Anterior cingulate cortex (tissue), 58 donors: ENCODE measurements around the gene UCP1.
A peak's percentile ranks its signal among the peaks of the same experiment; 100 is the strongest.
"Not testable (repeated sequence)": the region's sequence is repeated elsewhere in the genome, so short reads cannot be mapped to it uniquely, and the experiment has no call there.

Experiments
- DNase-seq, 58 donors: peaks; one replicate each; lab custom pipeline; 2025; lab: John Stamatoyannopoulos, UW

The UCP1 gene

DNA sequence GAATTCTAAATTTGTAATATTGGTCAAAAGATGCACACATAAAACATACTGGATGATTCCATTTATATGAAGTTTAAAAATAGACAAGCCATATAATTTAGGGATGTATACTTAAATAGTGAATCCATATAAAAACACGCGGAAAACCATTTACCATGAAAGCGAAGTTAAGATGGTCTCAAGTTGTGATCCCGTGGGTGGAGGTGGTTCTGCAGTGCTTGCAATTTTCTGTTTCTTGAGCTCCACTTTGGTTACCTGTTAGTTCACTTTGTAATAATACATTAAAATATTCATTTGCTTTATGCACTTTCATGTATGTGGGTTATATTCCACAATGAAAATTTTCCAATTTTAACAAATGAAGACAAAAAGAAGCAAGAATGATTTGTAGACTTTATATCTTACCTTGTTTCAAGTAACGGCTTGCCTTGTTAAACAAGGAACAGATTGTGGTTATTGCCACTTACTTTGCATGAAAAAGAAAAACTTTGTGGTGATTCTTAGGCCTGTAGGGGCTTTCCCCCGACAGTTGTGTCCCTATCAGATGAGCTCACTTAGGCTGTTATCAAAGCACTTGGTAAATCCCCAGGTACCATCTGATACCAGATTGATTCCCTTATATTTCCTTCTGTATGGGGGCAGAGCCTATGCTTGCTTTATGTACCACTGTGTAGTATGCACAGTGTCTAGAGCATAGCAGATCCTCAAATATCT is 12.2 kb downstream of the UCP1 start:
- DNase-seq: no peak

DNA sequence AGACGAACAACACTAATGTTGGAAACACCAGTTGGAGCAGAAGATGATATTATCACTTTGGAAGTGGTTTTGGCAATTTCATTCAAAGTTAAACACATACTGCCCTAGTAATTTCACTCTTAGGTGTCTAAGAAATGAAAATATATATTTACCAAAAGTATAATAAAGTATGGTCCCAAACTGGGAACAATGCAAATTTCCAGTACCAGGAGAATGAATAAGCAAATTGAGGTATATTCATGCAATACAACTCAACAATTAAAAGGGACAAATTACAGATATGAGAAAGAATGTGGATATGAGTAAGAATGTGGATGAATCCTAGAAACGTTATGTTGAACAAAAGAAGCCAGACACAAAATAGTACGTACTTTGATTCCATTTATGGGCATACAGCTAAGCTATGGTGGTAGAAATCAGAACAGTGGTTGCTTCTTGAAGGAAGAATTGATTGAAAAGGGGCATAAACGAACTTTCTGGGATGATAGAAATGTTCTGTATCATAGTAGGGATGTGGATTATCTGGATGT is 34.7 kb downstream of the UCP1 start:
- no peak for DNase-seq

DNA sequence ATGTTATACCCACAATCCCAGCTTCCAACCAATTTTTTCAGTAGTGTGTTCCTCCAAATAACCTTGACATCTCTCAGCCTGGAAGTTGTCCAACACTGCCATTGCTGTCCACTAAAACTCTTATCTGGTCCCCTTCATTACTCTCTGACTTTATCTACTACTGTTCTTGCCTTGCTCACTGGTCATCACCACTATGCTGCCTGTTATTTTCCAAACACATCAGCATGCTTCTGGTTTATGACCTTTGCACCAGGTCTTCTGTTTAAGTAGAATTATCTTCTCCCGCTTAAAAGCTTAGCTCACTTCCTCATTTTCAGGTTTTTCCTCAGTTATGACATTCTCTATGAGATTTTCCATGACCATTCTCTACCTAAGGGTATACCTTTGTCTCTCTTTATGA is 39.3 kb downstream of the UCP1 start:
- no peak for DNase-seq

DNA sequence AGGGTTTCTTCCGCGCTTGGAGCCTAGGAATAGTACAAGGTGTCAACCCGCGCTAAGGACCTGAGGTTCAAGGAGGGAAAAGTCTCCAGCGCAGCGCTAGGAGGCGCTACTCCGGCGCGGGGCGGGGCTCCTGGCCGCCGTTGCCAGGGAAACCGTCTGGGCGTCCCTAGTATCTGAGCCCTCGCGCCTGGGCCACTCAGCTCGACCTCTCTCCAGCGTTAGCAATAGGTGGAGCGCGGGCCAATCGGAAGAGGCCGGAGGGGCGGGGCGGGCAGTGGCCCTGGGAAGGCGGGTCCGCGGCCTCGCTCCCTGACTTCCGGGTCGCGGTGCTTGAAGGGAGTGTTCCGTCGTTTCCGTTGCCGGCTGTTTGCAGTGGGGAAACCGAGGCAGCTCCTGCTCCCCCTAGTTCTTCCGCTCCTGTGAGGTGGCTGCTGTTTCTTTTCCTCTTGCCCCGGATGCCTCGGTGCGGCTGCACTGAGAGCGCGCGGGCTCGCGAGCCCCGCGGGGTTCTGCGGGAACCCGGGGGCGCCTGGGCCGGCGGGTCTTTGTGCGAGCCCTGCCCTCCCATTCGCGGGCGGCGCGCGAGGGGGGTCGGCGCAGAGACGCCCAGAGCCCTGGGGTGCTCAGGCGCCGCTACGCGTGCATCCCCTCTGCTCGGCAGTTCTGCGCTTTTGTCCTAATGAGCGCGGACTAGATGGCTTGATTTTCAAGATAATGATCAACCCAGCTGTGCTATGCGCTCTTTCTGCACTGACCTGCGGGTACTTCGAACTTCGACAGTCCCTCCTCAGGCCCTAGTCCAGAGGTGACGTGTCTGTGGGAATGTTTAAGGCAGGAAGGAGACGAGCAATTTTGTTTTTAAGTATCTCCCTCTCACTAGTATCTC is 44.7 kb downstream of the UCP1 start, which contains the start of gene ELMOD2:
Gene ELMOD2 (plus strand): TSS at position 312 of the 886 bp plus-strand sequence. CDS start 1,261 bp downstream, outside the sequence.
- peak; percentile 59 to 99 (median 96) for DNase-seq

DNA sequence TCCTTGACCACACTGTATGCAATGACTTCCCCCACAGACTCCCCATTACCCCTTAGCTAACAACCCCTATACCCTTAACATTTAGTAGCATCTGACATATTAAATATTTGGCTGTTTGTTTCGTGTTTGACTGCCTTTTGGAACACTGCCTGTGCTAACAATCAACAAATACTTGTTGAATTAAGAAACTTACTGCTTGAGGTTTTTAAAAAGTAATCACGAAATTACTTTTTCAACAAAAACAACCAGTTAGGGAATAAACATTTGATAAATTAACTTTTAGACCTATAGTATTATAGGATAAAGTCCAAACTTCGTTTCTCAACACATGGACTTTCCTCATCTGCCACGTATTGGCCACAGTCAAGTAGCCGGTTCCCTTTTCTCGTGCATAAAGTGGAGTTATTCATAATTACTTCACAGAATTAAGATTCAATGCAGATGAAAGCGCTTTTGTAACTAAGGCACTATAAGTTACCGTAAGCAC is 45.3 kb downstream of the UCP1 start:
- DNase-seq: no peak

DNA sequence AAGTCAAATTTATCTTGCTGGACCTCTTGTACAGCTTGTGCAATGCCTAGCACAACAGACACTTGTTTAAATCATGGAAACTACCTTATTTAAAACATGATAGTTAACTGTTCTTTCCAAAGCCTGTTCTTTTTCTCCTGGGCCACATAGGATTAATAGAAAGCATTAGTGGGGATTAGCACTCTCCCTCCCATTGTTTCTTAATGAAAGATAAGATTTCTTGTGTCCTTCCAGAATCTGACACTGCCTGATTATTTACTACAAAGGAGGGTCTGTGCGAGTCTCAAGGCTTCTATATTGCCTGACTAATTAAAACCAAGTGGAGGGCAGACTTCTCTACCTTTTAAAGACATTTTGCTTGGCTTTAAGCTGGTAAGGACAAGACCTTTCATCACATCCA is 53.3 kb downstream of the UCP1 start:
- DNase-seq: no peak

DNA sequence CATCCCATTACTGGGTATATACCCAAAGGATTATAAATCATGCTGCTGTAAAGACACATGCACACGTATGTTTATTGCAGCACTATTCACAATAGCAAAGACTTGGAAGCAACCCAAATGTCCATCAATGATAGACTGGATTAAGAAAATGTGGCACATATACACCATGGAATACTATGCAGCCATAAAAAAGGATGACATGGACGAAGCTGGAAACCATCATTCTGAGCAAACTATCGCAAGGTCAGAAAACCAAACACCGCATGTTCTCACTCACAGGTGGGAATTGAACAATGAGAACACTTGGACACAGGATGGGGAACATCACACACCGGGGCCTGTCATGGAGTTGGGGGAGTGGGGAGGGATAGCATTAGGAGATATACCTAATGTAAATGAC is 55.0 kb downstream of the UCP1 start:
- DNase-seq: not testable (repeated sequence)
